GM18517 (cell line): ENCODE measurements around the gene AGMAT.

Source experiments
- ATAC-seq: cut with Tn5 transposase; IDR thresholded peaks from one replicate; pipeline ENCODE4 v1.9.1; 2021; ENCODE audit warnings: mild to moderate bottlenecking, moderate library complexity; ENCODE audit not compliant: unreplicated experiment

The AGMAT gene

GRCh38 chr1:15584489-15585363, at the start of gene AGMAT:
TSS of gene AGMAT (minus strand) at chr1:15585051. CDS start at chr1:15584967, 84 bp downstream.
- ATAC-seq, result no peak

- ATAC-seq, result no peak
Measured at GRCh38 chr1:15633756-15634420, 49.0 kb upstream of the AGMAT start.

GRCh38 chr1:15628003-15628402, 43.2 kb upstream of the AGMAT start:
- ATAC-seq, result peak; percentile 33

- peak; percentile 79 for ATAC-seq
Measured at GRCh38 chr1:15627343-15627988, 42.6 kb upstream of the AGMAT start.

- no peak for ATAC-seq
Measured at GRCh38 chr1:15626269-15626950, 41.6 kb upstream of the AGMAT start.

- ATAC-seq, result no peak
Measured at GRCh38 chr1:15625056-15625917, 40.4 kb upstream of the AGMAT start.

- no peak for ATAC-seq
Measured at GRCh38 chr1:15624133-15624714, 39.4 kb upstream of the AGMAT start.

- ATAC-seq, result no peak
Measured at GRCh38 chr1:15623435-15623834, 38.6 kb upstream of the AGMAT start.

GRCh38 chr1:15622712-15623373, 38.0 kb upstream of the AGMAT start:
- no peak for ATAC-seq

- no peak for ATAC-seq
Measured at GRCh38 chr1:15621975-15622374, 37.1 kb upstream of the AGMAT start.

GRCh38 chr1:15620902-15621682, 36.2 kb upstream of the AGMAT start:
- no peak for ATAC-seq

- ATAC-seq, result no peak
Measured at GRCh38 chr1:15620155-15620545, 35.3 kb upstream of the AGMAT start.

GRCh38 chr1:15618655-15619525, 34.0 kb upstream of the AGMAT start:
- no peak for ATAC-seq

- ATAC-seq, result peak; percentile 41
Measured at GRCh38 chr1:15618077-15618654, 33.3 kb upstream of the AGMAT start.

GRCh38 chr1:15617173-15618076, 32.6 kb upstream of the AGMAT start, which contains the start of gene DDI2:
TSS of gene DDI2 (plus strand) at chr1:15617458. CDS start at chr1:15617671, 213 bp downstream.
- peak; percentile 67 for ATAC-seq
